Stimulated activated CD4-positive, alpha-beta T cell treated with anti-CD3 and anti-CD28 coated beads, Interleukin-12 subunit alpha, Interleukin-12 subunit beta, amount 100 ng/mL, for 24 hours (primary cell): ENCODE data around the gene TRMT1.

Experiments used
- DNase-seq, 2 experiments: peaks; one replicate each; pipeline ENCODE4 v3.0.0-alpha.2; 2020; ENCODE audit warnings: low read depth in 2 of 2

TRMT1 gene

DNA sequence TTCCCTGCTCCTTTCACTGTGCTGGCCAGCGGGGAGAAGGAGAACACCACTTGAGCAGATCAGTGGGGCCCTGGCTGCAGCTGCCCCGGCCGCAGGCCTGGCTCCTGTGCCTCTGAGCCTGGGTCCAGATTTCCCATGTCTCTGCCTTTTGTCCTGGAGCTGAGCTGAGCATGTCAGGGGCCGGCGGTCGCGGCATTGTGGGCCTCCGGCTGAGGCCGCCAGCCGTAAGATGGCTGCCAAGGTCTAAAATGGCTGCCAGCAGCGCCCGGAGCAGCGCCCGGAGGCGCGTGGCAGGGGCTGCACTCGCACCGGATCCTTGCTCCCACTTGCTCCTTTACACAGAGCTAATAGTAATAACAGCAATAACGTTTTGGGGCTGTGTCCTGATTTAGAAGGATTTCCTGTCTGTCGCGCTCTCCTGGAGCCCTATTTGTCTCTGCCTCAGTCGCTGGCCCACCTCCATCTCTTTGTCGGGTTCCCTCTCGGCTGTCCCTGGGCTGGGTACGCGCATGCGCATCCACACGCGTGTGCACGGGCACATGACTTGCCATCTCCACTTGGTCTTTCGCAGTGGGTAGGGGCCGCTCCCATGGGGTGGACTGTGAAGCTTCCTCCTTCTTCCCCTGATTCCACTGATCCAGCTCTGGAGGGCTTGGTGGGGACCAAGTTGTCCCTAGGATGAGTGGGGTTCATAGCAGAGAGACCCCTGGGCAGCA, 46.0 kb downstream of the TRMT1 start:
- no peak for DNase-seq

DNA sequence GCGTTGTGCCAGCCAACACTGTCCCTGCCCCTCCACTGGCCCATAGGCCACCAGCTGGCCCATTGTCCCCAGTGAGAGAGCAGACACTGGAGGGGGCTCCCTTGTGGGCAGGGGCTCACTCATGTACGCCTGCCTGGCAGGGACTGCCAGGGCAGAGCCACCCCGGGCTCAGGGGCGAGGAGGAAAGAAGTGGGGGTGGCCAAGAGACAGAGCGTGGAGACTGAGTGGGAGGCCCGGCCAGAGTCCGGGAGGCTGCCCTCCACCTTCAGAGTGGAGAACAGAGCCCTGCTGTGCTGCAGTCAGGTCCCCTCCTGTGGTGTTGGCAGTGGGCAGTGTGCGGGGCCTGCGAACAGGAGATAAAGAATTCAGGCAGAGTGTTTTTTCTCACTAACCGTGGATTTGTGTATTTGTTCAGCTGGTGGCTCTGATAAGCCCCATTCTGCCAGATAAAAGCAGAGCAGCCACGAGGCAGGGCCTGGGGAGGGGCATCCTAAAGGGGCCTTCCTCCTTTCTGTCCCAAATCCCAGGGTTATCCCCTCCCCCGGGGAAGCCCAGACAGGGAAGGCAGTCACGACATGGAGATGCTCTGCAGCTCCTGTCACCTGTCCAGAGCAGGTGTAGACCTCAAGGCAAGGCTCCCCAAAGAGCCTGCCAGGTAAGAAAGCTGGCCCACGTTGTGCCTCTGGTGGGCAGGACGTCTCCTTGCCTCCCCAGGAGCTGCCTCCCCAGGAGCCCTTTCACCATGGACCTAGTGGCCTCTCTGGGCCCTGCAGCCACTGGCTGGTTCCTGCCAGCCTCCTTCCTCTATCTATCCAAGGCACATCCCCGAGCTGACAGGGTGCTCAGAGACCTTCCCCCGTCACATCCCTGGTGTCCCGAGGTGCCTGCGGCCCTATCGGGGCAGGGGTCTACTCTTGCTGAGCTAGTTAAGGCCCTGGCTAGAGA, 46.9 kb downstream of the TRMT1 start:
- no peak for DNase-seq

DNA sequence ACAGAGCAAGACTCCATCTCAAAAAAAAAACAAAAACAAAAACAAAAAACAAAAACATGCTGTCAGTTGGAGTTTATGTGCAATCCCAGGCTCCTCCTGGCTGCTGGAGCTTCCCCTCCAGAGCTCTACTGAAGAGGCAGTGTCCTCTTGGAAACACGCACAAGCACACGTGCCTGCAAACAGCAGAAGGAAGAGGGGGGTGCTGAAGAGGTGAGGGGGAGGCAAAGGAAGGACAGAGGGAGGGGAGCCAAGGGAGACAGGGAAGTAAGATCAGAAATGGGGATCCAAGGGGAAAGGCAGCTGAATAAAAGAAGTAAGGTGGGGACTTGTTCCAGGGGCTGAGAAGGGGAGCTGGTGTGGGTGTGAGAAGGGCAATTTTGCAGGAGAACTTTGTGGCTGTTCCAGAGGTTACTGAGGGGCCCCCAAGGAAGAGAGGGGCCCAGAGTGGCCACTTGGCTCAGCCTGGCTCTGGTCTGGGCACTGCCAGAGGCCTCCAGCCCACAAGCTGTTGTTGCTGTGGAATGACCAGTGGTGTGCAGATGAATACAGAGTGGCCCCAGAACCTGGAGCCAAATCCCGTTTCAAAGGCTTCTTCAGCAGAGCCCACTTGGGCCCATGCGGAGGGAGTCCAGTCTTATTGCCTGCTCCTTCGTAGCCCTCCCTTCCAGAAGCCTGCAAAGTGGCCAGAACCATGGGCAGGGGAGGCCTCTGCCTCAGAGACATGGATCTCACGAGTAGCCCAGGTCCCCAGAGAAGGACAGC, 48.3 kb downstream of the TRMT1 start:
- DNase-seq, result no peak

GRCh38 chr19:13066933-13067807, 49.4 kb downstream of the TRMT1 start:
- no peak for DNase-seq

DNA sequence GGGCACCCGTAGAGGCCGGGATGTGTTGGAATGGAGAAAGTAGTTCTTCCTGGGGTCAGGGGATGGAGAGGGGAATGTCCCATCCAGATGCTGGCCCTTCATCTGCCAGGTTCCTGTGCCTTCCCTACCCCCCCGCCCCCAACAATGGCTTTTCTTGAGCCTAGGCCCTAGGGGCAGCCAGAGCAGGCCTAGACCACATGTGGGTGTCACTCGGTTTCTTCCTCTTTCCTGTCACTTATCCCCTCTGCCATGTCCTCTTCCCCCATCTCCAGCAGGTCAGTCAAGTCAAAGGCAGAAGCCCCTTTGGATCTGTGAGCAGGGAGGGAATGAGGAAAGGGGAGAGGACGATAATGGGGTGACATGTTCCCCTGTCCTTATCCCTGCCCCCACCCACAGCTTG, 50.3 kb downstream of the TRMT1 start:
- no peak for DNase-seq

- no peak for DNase-seq
These were observed 52.4 kb downstream of the TRMT1 start for GRCh38 chr19:13064092-13064489.

GRCh38 chr19:13063461-13064091, 53.0 kb downstream of the TRMT1 start:
- DNase-seq, result no peak

DNA sequence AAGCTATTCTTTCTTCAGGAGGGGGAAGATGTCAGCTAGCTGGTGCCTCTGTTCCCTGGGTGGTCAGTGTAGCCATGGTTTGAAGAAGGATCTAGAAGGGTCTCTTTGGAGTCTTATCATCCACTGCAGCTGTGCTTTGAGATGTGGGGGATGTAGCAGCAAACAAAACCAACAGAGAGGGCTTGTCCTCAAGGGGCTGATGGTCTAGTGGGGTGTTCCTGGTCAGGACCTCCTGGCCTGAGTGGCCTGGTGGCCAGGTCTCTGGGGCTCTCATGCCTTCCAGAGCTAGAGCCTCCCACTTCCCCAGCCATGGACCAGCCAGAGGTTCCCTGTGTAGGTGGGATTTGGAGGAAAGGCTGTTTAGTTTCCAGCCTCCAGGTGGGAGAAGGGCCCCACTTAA, 54.2 kb downstream of the TRMT1 start:
- no peak for DNase-seq

DNA sequence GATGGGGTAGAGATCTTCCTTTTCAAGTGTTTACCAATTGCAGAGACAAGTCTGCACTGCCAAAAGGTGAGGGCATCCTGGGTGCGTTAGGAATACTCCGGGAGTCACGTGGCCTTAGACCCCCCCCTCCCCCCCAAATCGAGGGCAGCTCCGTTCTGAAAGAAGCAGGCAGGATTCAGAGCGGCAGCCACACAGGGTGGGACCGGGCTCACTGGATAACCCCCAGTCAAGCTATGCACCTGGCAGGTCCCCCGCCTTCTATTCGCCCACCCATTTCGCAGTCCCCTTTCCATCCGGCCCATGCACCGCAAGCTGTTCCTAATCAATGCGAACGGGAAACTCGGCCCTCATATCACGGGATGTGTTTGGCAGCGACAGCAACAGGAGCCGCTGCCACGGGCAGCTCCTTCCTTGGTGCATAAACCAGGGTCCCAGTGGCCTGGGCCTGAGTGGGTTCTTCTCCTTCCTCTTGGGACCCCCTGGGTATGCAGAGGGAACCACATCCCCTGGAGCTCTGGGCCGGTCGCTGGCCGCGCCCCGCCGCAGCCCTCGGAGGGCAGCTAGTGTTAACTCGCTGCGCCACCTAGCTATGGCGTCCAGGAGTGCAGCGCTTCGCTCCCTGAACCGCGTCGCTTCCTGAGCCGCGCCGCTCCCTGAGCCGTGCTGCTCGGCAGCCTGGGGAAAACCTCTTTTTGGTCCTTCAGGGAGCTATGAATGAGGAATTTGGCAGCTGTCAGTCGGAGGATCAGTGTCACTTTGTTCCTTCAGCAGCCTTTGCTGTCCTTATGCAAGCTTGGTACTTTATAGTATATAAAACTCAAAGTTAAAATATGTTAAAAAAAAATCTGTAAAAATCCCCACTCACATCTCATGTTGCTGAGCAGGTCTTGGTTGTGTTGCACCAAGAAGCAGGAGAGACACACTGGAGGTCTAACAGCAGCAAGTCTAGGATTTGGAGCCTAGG, 55.3 kb downstream of the TRMT1 start:
- DNase-seq, result peak; percentile 48 to 80

GRCh38 chr19:13060233-13060963, 56.1 kb downstream of the TRMT1 start:
- no peak for DNase-seq

DNA sequence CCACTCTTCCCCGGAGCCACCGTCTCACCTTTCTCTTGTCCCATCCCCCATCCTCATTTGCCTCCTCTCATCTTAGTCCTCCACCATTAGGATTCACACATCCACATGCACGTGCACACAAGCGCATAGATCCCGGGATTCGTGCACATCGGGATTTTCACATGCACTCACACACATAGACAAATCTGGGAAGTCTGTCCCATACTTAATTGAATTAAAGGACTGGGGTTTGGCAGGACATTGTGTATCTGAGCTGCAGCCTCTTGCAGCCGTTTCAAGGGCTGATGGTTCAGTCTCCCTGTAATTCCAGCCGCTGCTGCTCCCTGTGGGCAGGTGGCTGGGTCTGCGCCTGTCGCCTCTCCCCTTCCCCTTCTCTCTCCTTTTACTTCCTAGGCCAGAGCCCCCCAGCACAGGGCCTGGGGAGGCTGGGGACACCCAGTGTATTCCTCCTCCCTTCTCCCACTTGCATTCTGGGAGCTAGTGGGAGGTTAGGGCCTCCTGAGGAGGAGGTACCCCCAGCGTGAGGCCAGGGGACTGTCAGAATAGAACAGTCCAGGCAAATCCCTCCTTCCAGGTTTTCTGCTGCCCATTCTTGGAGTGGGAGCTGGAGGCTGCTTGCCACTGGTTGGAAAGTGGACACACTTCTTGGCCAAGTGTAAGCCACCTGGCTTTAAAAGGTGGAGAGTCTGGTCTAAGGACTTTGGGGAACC, 57.4 kb downstream of the TRMT1 start:
- no peak for DNase-seq

DNA sequence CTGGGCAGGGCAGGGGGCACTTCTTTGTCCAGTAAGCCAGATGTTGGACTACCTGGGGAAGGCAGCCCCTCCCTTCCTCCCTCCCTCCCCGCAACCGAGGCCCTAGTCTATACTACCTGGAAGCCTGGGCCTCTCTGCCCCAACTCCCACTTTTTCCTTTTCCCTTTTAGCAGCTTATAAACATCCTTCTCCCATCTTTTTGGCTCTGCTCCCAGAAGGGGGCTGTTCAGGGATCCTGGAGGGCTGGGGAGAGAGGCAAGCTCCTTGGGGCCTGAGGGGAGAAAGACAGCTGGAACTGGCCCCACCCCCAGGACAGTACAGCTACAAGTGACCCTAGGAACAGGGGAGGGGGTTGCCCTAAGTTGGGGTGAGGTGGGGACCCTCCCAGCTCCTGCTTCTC, 58.8 kb downstream of the TRMT1 start:
- no peak for DNase-seq

DNA sequence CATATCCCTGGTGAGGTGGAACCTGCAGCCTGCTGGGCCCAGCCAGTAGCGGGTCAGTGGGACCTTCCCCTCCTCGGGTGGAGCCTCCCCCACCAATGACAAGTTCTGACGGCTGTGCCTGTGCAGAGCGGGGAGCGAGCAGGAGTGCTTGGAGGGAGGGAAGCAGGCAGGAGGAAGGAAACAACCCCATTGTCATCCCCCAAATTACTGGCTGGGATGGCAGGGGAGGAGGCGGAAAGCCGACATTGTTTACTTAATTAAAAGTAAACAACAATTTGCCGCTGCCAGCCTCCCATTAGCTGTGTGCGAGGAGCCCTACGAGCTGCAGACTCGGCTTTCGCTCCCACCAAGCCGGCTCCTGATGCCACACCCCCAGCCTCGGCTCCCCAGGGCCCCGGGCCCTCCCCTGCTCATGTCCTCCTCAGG, 59.4 kb downstream of the TRMT1 start:
- DNase-seq, result no peak

DNA sequence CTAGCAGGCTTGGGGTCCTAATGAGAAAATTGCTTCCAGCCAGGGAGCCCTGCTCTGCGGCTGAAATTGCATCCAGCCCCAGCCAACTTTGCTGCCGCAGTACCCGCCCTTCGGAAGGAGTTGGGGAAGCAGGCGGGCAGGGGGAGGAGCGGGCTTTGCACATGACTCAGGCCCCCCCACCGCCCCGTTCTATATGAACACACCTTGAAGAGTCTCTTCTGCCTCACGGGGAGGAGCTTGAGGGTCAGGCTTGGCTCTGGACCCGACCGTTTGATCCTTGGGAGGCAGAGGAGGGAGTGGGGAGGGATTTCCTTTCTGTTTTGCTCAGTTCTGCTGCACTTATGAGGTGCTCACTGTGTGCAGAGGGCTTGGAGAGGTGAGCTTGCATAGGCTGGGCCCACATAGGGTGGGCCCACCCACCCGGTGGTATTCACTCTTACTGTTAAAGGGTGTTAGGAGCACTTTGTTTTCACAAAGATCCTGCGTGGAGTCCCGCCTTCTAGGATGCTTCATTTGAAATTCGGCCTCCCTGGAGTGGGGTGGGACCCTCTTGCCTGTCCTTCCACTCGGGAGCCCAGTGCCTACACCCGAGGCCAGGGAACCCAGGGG, 60.4 kb downstream of the TRMT1 start:
- no peak for DNase-seq

GRCh38 chr19:13055213-13056051, 61.1 kb downstream of the TRMT1 start:
- DNase-seq, result no peak
